KOPT-K1 (cell line): Measurements from ENCODE around the gene NAPG.
"Not testable (repeated sequence)": the region's sequence is repeated elsewhere in the genome, so short reads cannot be mapped to it uniquely, and the experiment has no call there.

Experiments
- H3K27ac ChIP-seq: fragments of 200-600 bp; sonication (generic); 2 replicates; pipeline ENCODE4 v1.5.1; 2016; ENCODE audit warnings: antibody characterized with exemption, mild to moderate bottlenecking, low read depth, low read length; ENCODE audit not compliant: poor library complexity, severe bottlenecking
- H3K36me3 ChIP-seq: fragments of 200-600 bp; sonication (generic); 2 replicates; pipeline ENCODE4 v1.5.1; 2017; ENCODE audit warnings: antibody characterized with exemption, mild to moderate bottlenecking, low read length, moderate library complexity; ENCODE audit not compliant: insufficient read depth
- H3K9me3 ChIP-seq: fragments of 200-600 bp; sonication (generic); 2 replicates; pipeline ENCODE4 v1.5.1; 2017; ENCODE audit warnings: antibody characterized with exemption, low read length, mild to moderate bottlenecking; ENCODE audit not compliant: insufficient read depth, poor library complexity, severe bottlenecking

The NAPG gene

DNA sequence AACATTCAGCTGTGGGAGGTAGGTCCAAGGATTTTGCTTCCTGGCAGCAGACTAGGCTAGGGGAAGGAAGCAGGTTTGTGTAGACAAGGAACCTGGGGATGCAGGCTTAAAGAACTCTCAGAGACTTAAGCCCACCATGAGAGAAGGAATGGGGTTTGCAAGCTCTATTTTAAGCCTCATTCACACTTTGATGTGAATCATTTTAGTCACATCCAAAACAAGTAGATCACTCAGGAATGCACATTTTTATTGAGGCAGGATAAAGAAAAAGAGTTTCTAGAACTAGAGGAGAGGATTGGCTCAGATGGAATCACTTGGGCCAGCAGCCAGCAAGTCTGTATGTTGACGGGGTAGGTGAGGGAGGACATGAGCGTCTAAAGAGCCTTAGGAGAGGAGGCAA lies 3.3 kb upstream of the NAPG start:
- no peak overlapping the region for H3K27ac ChIP-seq
- H3K36me3 ChIP-seq = no peaks in the 10 kb centered on the region
- H3K9me3 ChIP-seq = no peaks in the 10 kb centered on the region

DNA sequence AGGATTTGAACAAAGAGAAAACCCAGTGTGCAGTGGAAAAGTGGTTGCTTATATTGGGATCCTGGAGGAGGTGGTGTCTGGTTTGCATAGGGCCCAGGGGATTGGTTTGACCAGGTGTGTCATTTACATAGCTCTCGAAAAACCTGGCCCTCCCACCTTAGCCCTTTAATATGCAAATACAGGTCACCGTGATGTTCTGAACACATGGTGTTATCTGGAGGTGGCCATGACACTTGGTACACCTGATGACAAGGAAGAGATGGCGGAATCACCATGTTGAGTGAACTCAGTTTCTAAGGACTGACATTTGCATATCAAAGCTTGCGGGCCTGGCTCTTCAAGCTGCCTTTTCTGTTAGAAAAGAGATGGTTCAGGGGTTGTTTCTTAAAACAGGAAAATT lies 2.3 kb upstream of the NAPG start:
- no peaks in the 10 kb centered on the region for H3K36me3 ChIP-seq
- H3K9me3 ChIP-seq = no peaks in the 10 kb centered on the region
- no peak overlapping the region for H3K27ac ChIP-seq

DNA sequence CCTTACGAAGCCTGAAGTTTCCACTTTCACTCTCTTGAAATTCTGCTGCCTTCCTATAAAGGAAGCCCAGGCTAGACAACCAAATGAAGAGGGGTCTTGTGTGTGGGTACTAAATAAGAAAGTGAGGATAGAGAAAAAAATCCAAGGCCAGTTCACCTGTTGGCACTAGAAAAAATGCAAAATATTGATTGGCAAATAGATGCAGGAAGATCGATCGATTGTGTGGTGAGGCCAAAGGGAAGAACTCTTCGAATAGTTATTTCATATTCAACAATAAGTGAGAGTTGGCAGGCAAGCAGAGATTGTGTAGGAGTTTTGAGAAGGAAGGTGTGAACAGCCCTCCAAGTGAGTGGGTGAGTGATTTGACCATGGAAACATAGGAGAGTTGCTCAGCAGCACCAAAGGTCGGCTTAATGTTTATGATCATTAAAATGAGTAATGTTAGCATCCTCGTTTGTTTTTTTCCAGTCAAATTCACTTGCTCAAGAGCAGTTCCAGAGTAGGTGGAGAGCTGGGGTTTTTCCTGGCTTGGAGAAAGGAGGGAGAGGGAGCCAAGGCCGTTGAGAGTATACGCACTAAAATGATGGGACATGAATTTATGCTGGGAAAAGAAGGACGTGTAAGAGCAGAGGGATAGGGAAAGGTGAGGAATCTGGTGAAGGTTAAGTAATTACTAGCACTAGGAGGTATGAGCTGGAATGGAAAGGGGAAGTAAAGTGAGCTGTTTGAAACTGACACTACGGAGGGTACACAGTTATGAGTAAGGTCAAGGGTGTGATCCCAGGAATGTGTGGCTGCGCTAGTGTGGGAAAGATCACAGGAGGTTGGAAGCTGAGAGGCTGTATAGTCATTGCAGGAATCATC lies 1.1 kb upstream of the NAPG start:
- Histone ChIP-seq H3K27ac (no peak overlapping the region), H3K36me3 (no peaks in the 10 kb centered on the region), H3K9me3 (no peaks in the 10 kb centered on the region)

DNA sequence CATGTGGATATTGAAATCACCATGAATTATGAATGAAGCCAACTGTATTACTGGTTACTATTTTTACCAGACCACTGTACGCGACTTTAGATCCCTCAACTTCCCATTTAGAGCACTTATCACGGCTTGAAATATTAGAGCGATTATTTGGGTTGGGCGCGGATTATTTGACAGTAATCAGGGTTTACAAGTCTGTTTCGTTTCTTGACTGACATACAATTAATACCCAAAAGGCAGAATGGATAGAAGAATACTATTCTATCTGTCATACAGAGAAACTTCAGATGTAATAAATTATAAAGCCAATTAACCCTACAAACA lies 496 bp upstream of the NAPG start:
- Histone ChIP-seq H3K36me3 (peaks cover 2% of the 10 kb centered on the region; the same call in 1 of the 2 replicates), H3K9me3 (no peaks in the 10 kb centered on the region), H3K27ac (no peak overlapping the region)

DNA sequence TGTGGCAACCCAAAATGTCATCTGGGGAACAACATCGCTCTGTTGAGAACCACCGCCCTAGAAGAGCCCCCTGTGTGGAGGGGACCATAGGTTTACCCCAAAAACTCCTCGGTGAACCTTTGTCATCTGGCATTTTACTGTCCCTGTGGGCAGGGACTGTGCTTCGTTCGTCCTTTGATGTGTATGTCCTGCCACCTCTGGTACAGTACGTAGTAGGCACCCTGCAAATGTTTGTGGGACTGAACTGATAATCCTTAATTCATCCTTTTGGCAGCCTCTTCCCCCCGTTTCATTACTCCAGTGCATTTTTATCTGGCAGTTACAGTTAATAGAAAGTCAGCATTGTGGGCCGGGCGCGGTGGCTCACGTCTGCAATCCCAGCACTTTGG lies 728 bp downstream of the NAPG start:
- no peaks in the 10 kb centered on the region for H3K9me3 ChIP-seq
- H3K27ac ChIP-seq = peak overlapping the region; percentile 69
- peaks cover 13% of the 10 kb centered on the region; the same call in 1 of the 2 replicates for H3K36me3 ChIP-seq

DNA sequence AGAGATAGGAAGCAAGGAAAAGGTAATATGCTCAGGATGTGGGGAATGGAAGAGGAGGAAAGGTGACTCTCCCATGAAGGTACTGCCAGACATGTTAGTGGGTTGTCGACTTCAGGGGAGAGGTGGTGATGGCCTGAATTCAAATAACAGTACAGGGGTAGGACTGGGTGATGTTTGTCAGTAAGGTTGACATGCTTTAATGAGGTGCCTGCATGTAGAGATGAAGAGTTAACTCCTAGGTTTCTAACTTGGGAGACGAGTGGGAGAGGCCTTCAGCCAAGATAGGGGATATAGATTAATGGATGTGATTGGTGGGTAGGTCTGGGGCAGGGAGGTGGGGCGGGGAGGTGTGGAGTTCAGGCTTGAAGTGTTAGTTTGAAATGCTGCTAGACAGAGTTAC lies 2.6 kb downstream of the NAPG start:
- Histone ChIP-seq H3K9me3 (no peaks in the 10 kb centered on the region), H3K27ac (no peak overlapping the region), H3K36me3 (peaks cover 32% of the 10 kb centered on the region)

DNA sequence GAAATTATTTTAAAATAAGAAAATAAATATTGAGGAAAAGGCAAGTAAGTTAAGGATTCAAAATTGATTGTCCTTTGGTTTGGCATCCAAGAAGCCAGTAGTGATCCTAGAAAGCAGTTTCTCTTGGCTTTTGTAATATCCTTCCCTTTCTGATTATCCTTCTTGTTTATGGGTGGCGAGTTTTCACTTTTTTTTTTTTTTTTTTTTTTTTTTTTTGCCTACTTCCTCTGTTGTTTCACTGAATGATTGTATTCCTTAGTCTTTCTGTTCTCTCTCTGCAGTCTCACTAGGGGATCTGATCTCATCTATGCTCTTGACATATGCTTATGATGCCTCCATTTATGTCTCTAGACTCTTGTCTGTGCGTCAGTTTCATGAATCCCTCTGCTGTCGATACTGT lies 4.2 kb downstream of the NAPG start:
- Histone ChIP-seq H3K27ac (no peak overlapping the region), H3K36me3 (peaks cover 47% of the 10 kb centered on the region), H3K9me3 (no peaks in the 10 kb centered on the region)

DNA sequence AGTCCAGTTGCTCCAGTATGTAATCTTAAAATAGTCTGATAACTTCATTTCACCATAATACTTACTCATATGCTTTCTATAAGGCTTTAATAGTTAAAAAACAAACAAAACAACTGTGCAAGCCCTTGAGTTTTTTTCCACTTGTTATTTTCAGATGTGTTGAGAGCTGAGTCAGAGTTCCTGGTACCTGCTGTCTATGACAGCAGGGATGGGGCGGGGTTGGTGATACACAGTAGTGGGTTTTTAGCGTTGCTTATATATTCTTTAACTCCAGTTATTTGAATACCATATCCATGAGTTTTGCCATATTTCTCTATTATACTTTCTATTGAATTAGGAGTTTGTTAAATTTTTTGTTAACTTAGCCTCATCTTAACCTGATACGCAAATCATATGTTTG lies 5.0 kb downstream of the NAPG start:
- Histone ChIP-seq H3K27ac (no peak overlapping the region), H3K36me3 (peaks cover 54% of the 10 kb centered on the region), H3K9me3 (no peaks in the 10 kb centered on the region)

DNA sequence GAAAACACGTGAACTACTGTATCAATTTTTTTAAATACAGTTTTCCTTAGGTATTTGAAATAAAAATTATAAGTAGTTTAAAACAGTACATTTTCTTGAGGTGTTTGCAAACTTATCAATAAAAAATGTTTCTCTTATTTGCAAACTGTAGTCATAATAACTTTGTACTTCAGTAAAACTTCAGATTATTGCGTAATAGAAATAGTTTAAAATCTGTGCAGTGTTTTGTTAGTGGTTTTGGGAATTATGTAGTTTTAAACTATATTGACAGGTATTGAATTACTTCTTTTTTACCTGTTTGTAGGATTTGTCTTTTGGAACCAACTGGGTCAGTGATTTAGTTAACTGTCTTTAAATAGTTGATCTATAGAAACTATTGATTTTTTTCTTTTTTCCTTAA lies 7.3 kb downstream of the NAPG start:
- Histone ChIP-seq H3K27ac (no peak overlapping the region), H3K36me3 (peaks cover 65% of the 10 kb centered on the region), H3K9me3 (no peaks in the 10 kb centered on the region)

DNA sequence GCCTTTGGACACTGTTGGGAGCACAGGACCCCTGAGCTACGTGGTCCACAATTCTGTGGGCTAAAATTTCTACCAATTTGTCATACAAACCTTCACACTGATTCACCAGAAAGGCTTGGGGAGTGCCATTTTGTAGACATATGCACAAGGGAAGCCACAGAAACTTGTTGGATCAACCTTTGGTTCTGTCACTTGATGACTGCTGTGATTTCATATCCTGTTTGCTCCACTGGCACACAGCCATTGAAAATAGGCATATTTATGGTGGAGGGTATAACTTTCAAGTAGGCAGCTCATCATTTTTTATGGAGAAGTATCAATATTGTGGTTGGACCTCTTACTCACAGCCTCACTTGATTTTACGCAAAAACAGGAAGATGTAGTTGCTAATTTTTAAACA lies 10.5 kb downstream of the NAPG start:
- Histone ChIP-seq H3K36me3 (peaks cover 86% of the 10 kb centered on the region), H3K9me3 (no peaks in the 10 kb centered on the region), H3K27ac (no peak overlapping the region)

DNA sequence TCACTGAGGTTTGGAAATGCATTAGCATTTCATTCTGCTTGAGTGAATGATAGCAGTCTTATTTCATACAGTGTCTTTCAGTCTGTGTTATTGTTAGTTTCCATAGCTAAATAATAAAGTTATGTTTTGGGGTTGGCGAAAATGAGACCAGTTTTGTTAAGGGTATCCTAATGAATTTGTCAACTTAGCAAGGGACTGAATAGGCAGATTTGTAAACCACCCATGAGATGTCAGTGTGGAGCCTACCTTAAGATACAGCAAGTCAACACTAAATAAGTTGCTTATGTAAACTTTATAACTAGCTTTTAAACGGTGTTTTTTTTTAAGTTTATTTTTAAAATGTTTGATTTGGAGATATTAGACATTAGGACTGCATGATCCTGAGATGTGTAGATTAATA lies 11.9 kb downstream of the NAPG start:
- Histone ChIP-seq H3K9me3 (no peaks in the 10 kb centered on the region), H3K36me3 (peaks cover 86% of the 10 kb centered on the region), H3K27ac (no peak overlapping the region)

DNA sequence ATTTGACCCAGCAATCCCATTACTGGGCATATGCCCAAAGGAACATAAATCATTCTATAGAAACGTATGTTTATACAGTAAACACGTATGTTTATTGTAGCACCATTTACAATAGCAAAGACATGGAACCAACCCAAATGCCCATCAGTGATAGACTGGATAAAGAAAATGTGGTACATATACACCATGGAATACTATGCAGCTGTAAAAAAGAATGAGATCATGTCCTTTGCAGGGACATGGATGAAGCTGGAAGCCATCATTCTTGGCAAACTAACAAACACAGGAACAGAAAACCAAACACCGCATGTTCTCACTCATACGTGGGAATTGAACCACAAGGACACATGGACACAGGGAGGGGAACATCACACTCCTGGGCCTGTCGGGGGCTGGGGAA lies 13.3 kb downstream of the NAPG start:
- H3K36me3 ChIP-seq = peaks cover 86% of the 10 kb centered on the region

DNA sequence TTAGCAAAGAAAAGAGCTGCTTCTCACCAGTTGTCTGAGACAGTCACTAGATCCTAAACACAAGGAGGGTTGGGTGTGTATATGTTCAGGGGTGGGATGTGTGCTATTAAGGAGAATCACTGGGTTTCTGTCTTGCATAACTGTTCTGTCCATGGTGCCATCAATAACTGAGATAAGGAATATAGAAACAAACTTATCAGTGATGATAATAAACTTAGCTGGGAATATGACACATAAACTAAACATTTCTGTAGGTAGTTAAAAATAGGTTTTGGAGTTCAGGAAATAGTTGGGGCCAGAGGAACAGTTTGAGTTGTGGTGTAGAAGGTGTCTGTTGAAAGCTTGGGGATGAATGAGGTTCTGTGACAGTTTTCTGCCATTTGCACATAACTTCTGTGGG lies 17.4 kb downstream of the NAPG start:
- Histone ChIP-seq H3K27ac (no peak overlapping the region), H3K9me3 (no peaks in the 10 kb centered on the region), H3K36me3 (peaks cover 100% of the 10 kb centered on the region)

More for the DNA sequence above, 13.3 kb downstream of the NAPG start:
- not testable (repeated sequence) for H3K27ac ChIP-seq, H3K9me3 ChIP-seq

DNA sequence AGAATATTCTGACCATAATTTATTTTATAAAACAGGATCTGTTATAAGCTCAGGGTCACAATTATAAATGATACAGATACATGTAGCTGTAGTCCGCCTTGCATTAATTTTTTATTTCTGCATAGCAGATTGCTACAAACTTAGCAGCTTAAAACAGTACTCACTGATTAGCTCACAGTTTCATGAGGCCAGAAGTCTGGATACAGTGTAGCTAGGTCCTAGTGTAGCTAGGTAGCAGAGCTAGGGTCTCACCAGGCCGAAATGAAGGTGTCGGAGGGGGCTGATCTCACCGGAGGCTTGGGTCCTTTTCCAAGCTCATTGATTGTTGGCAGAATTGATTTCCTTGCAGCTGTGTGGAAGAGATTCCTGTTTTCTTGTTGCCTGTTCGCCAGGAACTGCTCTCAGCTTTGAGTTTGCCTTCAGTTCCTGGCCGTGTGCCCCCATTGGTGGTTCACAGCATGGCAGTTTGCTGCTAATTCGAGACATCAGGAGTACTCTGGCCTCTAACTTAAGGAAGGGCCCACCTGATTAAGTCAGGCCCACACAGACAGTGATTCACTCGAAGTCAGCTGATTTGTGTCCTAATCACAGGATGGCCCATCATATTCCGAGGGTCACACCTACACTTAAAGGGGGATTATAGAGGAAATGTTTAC lies 18.4 kb downstream of the NAPG start:
- H3K27ac ChIP-seq = no peak overlapping the region

DNA sequence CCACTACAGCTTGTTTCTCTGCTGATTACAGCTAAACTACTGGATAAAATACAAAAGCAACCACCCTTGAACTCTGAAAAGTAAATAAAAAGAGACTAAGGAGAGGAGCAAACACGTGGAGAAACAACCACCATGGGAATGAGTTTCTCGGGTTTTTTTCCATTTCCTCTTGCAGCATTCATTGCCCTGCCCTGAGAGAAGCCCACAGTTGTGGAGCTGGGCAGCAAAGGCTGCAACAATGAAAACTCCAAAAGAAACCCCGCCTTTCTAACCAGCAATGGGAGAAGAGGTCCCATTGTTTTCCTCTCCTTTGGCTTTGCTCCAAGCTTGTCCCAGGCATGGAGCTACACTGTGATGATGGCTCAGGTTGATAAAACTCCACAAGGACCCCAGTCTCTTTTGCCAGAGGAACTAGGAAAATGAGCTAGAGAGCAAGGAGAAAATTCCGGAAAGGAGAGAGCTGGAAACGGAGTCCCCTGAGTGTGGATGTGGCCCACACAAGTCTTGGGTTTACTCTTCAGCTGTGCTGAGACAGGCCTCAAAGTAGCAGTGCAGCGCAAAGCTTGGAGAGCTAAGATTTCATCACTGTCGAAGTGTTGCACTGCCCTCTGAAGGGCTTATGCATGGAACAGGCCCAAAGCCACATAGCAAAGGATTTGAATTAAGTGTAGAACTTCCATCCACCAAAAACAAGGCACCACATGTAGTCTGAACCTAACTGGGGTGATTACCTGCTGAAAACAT lies 20.9 kb downstream of the NAPG start:
- H3K9me3 ChIP-seq = no peaks in the 10 kb centered on the region
- H3K27ac ChIP-seq = no peak overlapping the region
- H3K36me3 ChIP-seq = peaks cover 99% of the 10 kb centered on the region

More for the DNA sequence above, 18.4 kb downstream of the NAPG start:
- peaks cover 100% of the 10 kb centered on the region for H3K36me3 ChIP-seq
- no peaks in the 10 kb centered on the region for H3K9me3 ChIP-seq
